Stimulated activated CD8-positive, alpha-beta memory T cell treated with anti-CD3 and anti-CD28 coated beads, Interleukin-15, amount 100 ng/mL, for 1 hour (primary cell): ENCODE measurements around the gene GFOD1.
"Not testable (repeated sequence)": the region's sequence is repeated elsewhere in the genome, so short reads cannot be mapped to it uniquely, and the experiment has no call there.

ENCODE experiments used
- DNase-seq: peaks from one replicate; pipeline ENCODE4 v3.0.0-alpha.2; 2020; ENCODE audit warnings: low read depth

The GFOD1 gene

DNA sequence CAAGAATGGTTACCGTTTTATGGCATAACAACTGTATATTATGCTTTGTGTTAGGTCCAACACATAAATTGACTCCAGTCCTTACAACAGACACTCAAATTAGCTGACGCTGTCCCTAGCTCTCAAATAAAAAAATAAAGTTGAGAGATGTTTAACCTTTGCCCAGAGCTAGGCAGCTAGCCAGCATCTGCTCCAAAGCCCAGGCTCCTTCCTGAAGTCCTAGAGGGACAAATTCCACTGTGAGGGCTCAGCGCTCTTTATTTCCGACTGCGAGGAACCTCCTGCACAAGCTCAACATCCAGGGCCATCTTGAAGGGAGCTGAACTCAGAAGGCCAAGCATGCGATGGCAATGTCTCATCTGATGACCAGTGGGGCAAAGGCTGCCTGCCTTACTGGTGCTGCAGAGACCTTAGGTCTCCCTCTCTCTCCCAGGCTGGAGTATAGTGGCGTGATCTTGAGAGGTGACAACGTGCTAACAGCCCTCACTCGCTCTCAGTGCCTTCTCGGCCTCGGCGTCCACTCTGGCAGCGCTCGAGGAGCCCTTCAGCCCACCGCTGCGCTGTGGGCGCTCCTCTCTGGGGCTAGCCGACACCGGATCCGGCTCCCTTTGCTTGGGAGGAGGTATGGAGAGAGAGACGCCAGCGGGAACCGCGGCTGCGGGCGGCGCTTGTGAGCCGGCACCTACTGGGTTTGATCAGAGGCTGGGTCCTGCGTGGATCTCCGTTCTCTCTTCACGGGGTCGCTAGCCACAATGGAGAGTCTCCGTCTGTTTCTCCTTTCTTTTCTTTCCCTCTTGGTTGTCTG, 24.7 kb upstream of the GFOD1 start:
- no peak for DNase-seq

DNA sequence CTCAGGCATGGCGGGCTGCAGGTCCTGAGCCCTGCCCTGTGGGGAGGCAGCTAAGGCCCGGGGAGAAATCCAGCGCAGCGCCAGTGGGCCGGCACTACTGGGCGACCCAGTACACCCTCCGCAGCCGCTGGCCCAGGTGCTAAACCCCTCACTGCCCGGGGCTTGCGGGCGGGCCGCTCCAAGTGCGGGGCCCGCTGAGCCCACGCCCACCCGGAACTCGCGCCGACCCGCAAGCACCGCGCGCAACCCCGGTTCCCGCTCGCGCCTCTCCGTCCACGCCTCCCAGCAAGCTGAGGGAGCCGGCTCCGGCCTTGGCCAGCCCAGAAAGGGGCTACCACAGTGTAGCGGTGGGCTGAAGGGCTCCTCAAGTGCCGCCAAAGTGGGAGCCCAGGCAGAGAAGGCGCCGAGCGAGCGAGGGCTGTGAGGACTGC, 23.8 kb upstream of the GFOD1 start:
- DNase-seq: not testable (repeated sequence)

DNA sequence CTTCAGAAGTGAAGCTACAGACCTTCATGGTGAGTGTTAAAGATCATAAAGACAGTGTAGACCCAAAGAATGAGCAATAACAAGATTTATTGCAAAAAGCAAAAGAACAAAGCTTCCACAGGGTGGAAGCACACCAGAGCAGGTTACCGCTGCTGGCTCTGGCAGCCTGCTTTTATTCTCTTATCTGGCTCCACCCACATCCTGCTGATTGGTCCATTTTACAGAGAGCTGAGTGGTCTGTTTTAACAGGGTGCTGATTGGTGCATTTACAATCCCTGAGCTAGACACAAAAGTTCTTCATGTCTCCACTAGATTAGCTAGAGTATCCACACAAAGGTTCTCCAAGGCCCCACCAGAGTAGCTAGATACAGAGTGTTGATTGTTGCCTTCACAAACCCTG, 23.0 kb upstream of the GFOD1 start:
- not testable (repeated sequence) for DNase-seq

DNA sequence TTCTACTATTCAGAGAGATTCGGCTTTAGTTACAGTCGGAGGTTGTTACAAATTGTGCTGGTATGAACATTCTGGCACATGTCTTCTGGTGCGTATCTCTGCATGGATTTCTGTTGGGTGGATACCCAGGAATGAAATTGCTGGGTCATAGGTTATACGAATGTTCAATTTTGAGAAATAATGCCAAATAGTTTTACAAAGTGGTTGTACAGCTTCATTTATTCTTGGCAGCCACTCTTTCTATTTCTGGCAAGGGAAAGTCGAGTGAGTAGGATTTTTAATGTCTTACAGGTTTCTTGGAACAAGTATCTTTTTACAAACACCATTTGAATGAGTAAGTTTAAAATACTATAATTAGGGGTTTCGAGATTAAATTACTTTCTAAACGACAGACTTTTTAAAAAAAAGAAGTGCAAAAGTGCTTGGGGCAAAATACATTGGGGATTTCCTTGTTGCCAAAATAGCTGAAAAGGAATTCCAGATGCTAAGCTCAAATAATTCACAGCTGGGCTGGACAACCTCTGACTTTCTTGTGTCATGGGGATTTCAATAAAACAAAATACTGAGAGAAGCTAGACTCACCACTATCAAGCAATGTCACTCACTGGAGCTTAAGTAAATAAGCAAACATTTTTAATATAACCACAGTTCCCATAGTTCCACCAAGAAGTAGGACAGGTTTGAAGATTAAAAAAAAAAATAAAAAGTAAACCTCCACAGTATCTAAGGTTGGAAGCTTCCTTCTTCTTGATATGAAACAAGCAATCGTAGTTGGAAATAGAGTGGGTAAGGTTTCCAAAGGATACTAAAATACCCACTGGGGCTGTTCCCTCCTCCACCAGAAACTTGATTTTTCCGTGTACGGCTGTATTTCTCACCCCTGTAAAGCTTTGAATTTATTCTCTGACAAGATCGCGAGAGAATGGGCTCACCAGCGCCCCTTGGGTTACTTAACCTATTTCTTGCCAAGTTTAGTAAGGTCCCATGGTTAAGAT, 21.6 kb upstream of the GFOD1 start:
- no peak for DNase-seq

DNA sequence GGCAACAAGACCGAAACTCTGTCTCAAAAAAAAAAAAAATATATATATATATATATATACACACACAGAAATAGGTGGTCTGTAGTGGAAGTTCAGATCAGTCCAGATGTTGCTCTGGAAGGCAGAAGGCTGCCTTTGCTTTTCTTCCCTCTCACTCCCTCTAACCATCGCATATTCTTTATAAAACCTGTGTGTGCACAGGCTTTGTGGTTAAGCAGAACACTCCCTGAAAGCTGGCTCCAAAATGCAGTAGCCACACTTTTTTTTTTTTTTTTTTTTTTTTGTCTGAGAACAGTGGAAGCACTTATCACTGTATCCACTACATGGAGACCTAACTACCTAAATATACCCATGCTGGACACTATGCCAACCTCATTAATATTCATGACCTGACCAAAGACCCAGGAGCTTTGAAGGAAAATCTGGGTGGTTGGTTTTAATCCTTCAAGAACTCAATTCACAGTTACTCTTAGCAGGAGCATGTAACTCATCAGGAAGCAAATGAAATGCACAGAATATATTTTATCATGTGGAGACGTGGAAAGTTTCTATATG, 20.0 kb upstream of the GFOD1 start:
- DNase-seq: no peak

DNA sequence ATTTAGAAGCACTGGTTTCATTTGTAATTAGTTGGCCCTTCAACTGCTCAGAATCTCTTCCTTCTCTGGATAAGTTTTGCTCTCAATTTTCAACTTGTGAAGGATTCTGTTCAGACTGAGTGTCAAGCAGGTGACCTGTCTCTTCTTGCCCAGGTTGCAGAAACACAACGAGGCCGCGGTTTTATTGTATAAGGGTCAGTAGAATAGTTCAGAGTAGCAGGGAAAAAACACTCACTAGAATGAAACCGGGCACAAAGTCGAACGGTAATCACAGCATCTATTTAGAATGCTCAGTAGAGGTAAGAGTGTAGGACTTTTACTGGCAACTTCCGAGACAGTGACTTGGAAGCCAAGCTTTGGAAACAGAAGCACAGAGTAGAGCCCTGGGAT, 17.9 kb upstream of the GFOD1 start:
- no peak for DNase-seq

DNA sequence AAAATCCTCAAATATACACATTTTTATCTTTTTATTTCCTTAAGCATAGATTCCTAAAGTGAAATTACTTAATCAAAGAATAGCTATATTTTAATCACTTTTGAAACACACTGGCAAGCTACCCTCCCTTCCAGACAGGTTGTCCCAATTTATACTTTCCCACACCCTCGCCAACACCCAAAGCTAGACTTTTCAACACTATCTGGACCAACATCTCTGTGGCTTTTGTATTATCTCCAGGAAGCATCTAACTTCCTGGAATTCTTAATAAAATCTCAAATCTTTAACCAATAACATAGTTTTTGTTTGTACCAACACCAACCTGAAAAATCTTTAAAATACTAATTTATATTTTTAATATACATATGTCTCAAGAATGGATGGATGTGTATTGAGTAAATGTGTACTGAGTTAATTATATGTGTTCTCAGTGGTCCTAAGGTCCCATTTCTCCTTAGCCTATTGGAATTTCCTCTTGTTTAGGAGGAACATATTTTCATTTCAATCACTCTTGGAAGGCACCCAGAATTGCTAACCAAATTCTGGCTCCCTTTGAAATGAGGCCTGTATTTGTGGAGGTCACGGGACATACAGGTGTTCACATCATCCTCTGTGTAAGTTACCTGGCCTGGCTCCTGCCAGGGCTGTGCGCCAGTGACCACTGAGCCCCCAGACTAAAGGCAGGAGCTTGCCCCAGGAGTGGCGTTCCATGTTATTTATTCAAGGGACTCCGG, 17.4 kb upstream of the GFOD1 start:
- no peak for DNase-seq

DNA sequence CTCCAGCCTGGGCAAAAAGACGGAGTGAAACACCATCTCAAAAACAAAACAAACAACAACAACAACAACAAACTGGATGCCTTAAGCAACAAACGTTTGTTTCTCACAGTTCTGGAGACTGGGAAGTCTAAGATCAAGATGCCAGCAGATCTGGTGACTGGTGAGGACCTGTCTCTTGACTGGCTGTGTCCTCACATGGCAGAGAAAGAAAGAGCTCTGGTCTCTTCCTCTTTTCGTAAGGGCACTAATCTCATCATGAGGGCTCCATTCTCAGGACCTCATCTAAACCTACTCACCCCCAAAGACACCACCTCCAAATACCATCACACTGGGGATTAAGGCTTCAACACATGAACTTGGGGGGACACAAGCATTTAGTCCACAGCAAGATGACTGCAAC, 13.5 kb upstream of the GFOD1 start:
- DNase-seq: no peak

DNA sequence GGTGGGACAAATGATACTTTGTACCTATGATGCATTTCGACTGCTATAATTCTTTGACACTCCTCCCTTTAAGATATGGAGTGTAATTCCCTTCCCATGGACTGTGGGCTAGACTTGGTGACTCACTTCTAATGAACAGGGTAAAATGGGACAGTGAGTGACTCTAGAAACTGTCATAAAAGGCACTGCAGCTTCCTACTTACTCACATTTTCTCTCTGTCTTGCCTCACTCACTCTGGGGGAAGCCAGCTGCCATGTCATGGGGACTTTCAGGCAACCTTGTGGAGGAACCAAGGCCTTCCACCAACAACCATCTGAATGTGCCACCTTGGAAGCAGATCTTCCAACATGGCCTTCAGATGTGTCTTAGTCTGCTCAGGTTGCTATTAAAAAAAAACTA, 12.9 kb upstream of the GFOD1 start:
- DNase-seq: no peak

DNA sequence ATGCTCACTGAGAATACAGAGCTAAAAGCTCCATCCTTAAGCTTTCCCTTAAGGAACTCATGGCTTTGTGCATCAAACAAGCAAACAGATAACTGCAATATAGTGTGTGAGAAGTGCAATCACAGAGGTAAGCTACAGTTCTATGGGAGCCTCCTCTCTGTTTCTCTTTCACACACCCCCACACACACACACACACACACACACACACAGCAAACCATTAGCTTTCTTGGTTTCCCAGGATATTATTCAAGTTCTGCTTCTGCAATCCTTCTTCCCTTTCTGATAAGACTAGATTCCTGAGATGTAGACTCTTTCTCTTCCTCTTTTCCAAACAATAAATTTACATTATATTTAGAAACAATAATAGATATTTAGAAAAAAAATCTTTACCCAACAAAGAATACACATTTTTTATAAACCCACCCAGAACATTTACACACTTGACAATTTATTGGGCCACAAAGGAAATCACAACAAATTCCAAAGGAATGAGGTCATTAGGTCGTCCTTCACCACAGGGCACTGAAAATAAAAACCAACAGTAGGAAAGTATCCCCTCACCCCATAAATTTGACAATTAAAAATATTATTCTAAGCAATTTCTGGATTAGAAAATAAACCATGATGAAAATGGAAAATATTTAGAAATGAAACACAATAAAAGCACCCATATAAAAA, 9.3 kb upstream of the GFOD1 start:
- DNase-seq: no peak

DNA sequence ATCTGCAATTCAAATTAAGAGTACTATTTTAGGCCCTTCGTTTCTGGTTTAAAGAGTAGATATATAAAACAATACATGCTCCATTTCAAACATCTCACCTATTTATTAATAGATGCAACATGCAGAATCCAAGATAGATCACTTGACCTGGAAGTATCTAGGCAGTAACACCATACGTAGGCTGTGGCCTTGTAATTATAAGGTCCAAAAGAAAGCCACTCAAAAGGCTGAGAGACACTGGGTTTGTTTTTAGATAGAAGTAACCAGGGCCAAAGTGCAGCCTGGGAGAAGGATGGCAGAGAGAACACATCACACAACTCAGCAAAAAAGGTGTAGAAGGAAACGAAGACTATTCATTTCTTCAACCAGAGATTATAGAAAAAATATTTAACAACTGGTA, 8.4 kb upstream of the GFOD1 start:
- DNase-seq: no peak

DNA sequence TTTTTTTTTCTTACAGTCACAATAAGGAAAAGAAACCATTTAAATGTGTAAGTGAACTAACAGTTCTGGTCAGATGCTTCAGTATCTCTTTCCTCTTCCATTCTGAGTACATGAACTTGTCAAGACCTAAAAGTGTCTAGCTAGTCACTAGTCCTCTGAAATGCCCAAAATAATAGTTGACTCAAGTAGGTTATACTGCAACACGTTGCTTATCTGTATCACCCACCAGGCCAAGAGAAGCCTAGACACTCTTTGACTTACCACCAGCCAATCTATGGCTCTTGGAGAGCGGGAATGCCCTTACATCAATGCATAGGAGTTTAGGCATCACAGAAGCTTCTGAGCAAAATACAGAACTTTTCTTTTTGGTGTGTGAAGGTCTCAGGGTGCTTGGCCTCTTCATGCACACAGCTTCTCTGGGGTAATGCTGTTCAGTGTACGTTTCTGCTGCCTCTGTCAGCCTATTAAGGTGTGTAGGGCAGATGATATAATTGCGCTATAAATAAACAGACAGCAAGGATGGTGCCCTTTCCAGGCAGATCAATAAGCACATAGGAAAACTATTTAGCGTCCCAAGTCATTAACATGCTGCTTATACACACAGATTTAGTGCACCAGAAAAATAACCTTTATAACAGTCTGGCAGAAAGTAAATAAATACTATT, 7.8 kb upstream of the GFOD1 start:
- no peak for DNase-seq

DNA sequence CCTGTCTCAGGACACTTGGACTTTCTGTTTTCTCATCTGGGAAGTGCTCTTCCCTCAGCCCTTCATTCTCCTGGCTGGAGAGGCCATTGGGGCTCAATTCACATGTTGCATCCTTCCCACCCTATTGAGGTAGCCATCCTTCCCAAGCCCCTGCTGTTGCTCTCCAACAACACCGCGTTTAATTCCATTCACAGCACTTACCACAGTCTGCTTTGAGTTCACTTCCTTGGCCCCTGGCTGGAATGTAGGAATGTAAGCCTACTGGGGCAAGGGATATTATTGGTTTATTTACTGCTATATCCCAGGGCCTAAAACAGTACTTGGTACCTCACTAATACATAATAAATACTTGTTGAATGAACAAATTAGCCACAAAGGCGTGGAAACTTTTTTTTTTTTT, 6.7 kb upstream of the GFOD1 start:
- DNase-seq: no peak

DNA sequence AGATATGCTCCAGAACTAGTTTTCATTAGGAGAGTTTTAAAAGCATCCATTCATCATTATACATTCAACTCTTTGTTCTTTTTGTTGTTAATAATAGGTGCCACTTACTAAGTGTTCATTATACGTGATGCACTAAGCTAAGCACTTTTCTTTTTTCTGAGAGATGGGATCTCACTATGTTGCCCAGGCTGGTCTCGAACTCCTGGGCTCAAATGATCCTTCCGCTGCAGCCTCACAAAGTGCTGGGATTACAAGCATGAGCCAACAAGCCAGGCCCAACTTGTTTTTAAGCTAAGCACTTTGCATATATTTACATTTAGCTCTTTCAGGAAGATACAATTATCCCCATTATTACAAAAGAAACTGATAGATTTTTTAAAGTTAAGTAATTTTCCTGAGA, 5.7 kb upstream of the GFOD1 start:
- no peak for DNase-seq

DNA sequence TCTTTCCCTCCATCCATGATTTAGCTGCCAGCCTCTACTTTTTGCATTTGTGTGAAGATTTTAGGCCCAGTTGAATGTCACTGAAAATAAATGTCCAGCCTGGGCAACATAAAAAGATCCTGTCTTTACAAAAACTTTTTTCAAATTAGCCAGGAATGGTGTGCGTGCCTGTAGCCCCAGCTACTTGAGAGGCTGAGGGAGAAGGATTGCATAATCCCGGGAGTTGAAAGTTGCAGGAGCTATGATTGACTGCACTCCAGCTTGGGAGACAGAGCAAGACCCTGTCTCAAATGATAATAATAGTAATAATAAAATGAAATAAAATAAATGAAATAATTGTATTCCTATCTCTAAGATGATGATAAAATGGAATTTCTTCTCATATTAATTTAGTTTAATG, 5.0 kb upstream of the GFOD1 start:
- no peak for DNase-seq

DNA sequence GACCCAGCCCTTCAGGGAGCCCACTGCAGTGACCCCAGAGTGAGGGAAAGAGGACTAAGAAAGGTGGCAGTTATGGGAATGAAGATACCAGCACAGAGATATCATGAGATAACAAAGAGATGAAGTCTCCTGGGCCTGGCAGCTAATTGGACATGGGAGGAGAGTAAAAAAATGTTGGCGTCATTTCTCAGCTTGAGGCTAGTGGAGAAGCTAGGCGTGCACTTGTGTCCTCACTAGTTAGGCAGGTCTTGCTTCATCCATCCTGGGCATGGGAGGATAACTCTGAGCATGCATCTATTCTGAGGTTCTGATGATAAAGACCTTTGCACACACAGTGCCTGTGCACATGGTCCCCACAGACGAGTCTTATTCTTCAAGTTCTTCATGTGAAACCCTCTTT, 4.1 kb upstream of the GFOD1 start:
- no peak for DNase-seq

DNA sequence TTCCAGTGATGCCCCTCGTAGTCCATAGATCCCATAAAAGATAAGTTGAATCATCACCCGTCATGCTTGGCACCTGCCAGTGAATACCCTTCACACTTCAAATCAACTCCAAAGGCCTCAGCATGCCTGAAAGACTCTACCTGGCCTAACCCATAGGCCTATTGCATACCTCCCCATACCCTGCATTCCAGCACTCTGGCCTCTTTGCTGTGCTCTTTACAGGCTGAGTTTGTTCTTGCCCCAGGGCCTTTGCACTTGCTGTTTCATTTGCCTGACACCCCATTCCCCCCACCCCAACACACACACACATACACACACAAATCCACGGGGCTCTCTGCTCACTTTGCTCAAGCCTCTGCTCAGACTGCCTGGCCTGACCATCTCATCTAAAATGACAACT, 3.0 kb upstream of the GFOD1 start:
- no peak for DNase-seq

DNA sequence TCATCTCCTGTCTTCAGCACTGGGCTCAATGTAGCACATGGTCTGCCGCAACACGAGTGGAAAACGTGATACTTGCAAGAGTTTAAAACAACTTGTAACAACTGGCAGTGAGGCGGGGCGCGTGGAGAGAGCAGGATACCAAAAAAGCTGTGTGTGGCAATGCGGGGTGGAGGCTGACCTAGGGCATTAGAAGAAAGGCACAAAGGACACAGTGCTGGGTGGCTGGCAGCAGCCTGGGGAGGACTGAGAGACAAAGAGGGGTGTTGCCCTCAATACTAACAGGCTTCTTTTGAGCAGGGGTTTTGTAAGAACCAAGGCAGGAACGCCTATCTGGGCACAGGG, 1.5 kb upstream of the GFOD1 start:
- no peak for DNase-seq

DNA sequence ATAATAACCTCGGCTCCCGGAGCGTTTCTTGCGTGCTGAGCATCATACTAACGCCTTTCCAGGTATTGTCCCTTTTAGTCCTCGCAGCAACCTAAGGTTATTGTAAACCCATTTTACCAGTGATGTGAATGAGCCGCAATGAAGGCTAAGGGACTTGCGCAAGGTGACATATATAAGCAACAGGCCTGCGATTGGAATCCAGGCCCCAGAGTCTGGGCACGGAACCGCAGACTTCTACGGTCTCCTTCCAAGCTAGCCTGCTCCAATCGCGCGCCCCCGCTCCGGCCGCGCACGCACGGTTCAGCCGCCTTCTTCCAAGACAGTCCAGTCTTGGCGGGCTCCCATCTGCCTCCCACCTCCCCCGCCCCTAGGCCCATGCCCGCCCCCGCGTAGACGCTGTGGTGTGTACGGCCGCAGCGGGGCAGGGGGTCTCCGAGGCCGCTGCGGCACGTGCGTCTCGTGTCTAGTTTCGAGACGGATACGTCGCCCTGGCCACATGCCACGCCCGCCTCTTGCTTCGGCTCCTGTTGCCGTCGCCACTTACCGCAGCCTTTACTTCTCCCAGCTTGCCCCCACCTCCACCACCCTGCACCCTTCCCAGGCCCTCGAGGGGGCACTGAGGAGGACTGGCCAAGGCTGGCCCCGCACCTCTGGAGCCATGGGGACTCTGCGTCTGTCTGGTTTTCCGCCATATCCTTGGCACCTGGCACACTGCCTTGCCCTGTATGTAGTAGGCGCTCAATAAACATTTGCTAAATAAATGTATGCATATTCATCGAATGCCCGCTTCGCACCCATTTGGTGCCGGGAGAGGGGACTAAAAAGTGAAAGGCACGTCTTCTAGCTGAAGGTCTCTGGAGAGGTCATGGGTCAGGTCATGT, 855 bp upstream of the GFOD1 start:
- no peak for DNase-seq

DNA sequence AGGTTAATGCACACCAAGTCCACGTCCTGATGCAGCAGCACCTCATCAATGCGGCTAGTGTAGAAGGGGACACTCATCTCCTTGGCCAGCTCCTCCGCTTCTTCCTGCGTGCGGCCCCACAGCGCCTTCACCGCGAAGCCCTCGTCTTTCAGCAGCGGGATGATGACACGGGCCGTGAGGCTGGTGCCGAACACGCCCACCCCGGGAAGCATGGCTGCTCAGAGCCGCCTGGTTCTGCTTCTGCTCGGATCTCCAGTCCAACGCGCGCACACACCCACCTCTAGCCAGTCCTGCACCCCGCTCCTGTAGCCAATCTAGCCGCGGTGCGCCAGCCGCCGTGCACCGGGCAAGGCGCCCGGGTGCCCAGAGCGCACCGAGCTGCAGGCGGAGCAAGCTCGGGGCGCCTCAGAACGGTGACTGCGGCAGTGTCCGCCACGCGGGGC, 700 bp downstream of the GFOD1 start:
- DNase-seq: peak; percentile 22
